ENCODE results near the gene SAMD4B. TPM values are rescaled to one million over a fixed set of nuclear protein-coding genes. Genes with fewer than 3 reads are reported as not detected.

Gene SAMD4B
- total RNA-seq, 1 experiment from 2014 or later: 164 TPM

DNA sequence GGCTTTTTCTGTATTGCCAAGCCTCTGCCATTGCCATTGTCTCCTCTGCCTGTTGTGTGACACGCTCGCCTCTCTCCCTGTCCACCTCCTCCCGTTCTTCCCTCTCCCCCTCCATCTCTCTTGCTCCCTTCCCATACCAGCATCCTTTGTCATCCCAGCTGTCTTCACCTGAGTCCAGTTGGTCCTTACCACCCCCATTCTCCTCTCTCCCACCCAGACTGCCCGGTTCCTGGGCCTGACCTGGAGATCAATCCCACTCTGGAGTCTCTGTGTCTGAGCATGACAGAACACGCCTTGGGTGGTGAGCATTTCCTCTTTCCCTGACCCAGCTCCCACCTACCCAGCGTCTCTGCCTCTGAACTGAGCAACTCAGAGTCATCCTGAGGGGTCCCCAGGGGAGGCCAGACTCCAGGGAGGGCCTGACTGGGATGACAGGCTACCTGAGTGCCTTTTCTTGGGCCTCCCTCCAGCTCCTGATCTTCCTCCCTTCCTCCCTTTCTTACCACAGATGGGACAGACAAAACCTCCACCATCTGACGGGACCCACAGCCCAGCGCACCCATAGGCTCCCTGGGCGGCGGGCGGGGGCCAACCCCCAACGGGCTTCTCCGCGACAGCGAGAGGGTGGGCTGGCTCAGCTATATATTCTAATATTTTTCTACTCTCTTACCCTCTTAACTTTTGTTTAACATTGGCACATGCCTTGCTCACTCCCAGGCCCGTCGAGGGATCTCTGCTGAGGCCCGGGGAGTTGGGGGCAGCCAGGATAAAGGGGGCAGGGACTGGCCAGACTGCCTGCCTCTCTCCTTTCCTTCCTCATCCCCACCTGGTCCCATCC lies 41.0 kb downstream of the SAMD4B start:
- TF ChIP-seq ZBTB21 (CRISPR knock-in tag; IDR thresholded peaks at IDR 0.05; ENCODE audit: borderline replicate concordance): no peak
- TF ChIP-seq, protein P1, sequence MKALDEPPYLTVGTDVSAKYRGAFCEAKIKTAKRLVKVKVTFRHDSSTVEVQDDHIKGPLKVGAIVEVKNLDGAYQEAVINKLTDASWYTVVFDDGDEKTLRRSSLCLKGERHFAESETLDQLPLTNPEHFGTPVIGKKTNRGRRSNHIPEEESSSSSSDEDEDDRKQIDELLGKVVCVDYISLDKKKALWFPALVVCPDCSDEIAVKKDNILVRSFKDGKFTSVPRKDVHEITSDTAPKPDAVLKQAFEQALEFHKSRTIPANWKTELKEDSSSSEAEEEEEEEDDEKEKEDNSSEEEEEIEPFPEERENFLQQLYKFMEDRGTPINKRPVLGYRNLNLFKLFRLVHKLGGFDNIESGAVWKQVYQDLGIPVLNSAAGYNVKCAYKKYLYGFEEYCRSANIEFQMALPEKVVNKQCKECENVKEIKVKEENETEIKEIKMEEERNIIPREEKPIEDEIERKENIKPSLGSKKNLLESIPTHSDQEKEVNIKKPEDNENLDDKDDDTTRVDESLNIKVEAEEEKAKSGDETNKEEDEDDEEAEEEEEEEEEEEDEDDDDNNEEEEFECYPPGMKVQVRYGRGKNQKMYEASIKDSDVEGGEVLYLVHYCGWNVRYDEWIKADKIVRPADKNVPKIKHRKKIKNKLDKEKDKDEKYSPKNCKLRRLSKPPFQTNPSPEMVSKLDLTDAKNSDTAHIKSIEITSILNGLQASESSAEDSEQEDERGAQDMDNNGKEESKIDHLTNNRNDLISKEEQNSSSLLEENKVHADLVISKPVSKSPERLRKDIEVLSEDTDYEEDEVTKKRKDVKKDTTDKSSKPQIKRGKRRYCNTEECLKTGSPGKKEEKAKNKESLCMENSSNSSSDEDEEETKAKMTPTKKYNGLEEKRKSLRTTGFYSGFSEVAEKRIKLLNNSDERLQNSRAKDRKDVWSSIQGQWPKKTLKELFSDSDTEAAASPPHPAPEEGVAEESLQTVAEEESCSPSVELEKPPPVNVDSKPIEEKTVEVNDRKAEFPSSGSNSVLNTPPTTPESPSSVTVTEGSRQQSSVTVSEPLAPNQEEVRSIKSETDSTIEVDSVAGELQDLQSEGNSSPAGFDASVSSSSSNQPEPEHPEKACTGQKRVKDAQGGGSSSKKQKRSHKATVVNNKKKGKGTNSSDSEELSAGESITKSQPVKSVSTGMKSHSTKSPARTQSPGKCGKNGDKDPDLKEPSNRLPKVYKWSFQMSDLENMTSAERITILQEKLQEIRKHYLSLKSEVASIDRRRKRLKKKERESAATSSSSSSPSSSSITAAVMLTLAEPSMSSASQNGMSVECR (CRISPR knock-in tag; IDR thresholded peaks at IDR 0.05; ENCODE audit: borderline replicate concordance): no peak
- ATAC-seq (no peak), DNase-seq (ENCODE audit: low spot score) (no peak)
- H3K36me3 Mint-ChIP-seq: peaks cover 77% of the 10 kb centered on the region
- ChIA-PET CTCF (interaction anchor here (1.7 kb wide), 1 partner anchor 15 kb away, joined by 6 read pairs; no protein-coding TSS in a partner anchor), POLR2A (interaction anchor here (1.2 kb wide), 1 partner anchor 21 kb away, joined by 3 read pairs; no protein-coding TSS in a partner anchor)
- H3K9me3 Mint-ChIP-seq: no peaks in the 10 kb centered on the region
- no peak overlapping the region for H3K4me3 Mint-ChIP-seq
- H3K27ac Mint-ChIP-seq: no peak overlapping the region; the same call in 1 of the 2 replicates
- H3K27me3 Mint-ChIP-seq (ENCODE audit: low read depth): no peaks in the 10 kb centered on the region
- H3K4me1 Mint-ChIP-seq: peaks cover 7% of the 10 kb centered on the region; the same call in 1 of the 2 replicates

DNA sequence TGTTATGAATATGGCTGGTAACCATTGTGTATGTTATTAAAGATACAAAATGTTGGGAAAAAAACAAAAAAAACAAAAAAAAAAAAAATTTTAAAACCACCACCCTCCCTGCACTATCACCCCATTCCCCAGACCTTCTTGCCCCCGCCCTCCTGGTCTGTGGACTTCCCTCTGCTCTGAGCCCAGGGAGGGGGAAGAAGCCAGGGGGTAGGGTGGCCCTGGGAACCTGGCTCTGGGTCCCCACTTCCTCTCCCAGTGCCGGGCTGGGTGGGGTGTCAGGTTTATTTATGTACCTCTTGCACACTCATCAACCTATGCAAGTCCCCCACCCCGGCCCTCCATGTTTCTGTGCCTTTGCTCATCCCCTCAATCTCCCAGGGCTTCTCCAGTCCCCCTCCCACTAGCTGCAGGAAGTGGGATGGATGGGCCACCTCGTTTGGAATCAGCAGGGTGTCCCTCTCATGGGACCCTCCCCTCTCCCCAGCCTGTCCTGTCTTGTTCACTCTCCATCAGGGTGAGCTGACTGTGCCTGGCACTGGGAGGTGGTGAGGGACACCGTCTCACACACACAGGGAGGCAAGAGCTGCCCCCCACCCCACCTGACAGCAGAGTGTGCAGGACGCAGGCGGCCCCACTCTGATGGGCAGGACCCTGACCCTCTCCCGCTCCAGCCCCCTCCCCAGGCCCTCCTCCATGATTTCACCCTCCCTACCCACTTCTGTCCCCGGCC lies 42.8 kb downstream of the SAMD4B start:
- ATAC-seq (peak; percentile 16; the same call in 1 of the 2 replicates), DNase-seq (ENCODE audit: low spot score) (no peak)
- TF ChIP-seq NFE2L1 (CRISPR knock-in tag; IDR thresholded peaks at IDR 0.05): no peak
- TF ChIP-seq TP53 (CRISPR knock-in tag; IDR thresholded peaks at IDR 0.05): no peak
- TF ChIP-seq PRRX2 (CRISPR knock-in tag; IDR thresholded peaks at IDR 0.05): no peak
- no peak for TF ChIP-seq GTF2I (CRISPR knock-in tag; conservative IDR thresholded peaks at IDR 0.05)
- TF ChIP-seq, protein P2, sequence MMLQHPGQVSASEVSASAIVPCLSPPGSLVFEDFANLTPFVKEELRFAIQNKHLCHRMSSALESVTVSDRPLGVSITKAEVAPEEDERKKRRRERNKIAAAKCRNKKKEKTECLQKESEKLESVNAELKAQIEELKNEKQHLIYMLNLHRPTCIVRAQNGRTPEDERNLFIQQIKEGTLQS (CRISPR knock-in tag; conservative IDR thresholded peaks at IDR 0.05): no peak
- TF ChIP-seq, protein P3, sequence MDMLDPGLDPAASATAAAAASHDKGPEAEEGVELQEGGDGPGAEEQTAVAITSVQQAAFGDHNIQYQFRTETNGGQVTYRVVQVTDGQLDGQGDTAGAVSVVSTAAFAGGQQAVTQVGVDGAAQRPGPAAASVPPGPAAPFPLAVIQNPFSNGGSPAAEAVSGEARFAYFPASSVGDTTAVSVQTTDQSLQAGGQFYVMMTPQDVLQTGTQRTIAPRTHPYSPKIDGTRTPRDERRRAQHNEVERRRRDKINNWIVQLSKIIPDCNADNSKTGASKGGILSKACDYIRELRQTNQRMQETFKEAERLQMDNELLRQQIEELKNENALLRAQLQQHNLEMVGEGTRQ (CRISPR knock-in tag; IDR thresholded peaks at IDR 0.05): no peak
- no peak for TF ChIP-seq NR1H2 (CRISPR knock-in tag; IDR thresholded peaks at IDR 0.05)
- TF ChIP-seq, protein P4, sequence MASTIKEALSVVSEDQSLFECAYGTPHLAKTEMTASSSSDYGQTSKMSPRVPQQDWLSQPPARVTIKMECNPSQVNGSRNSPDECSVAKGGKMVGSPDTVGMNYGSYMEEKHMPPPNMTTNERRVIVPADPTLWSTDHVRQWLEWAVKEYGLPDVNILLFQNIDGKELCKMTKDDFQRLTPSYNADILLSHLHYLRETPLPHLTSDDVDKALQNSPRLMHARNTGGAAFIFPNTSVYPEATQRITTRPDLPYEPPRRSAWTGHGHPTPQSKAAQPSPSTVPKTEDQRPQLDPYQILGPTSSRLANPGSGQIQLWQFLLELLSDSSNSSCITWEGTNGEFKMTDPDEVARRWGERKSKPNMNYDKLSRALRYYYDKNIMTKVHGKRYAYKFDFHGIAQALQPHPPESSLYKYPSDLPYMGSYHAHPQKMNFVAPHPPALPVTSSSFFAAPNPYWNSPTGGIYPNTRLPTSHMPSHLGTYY (CRISPR knock-in tag; IDR thresholded peaks at IDR 0.05): no peak
- TF ChIP-seq GABPB1 (CRISPR knock-in tag; IDR thresholded peaks at IDR 0.05): no peak
- TF ChIP-seq ZNF138 (CRISPR knock-in tag; conservative IDR thresholded peaks at IDR 0.05): no peak
- no peak for TF ChIP-seq GRHL2 (CRISPR knock-in tag; IDR thresholded peaks at IDR 0.05; ENCODE audit: insufficient replicate concordance, severe bottlenecking)
- TF ChIP-seq, protein P5, sequence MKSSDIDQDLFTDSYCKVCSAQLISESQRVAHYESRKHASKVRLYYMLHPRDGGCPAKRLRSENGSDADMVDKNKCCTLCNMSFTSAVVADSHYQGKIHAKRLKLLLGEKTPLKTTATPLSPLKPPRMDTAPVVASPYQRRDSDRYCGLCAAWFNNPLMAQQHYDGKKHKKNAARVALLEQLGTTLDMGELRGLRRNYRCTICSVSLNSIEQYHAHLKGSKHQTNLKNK (CRISPR knock-in tag; IDR thresholded peaks at IDR 0.05): no peak
- TF ChIP-seq ZBTB21 (CRISPR knock-in tag; IDR thresholded peaks at IDR 0.05; ENCODE audit: borderline replicate concordance): no peak
- no peak for TF ChIP-seq KAT7 (CRISPR knock-in tag; IDR thresholded peaks at IDR 0.05; ENCODE audit: borderline replicate concordance)
- no peak for TF ChIP-seq RELA (CRISPR knock-in tag; IDR thresholded peaks at IDR 0.05; ENCODE audit: borderline replicate concordance)
- no peak for TF ChIP-seq EMX1 (CRISPR knock-in tag; IDR thresholded peaks at IDR 0.05)
- TF ChIP-seq ELF4 (CRISPR knock-in tag; IDR thresholded peaks at IDR 0.05; ENCODE audit: low read depth): no peak
- peaks cover 8% of the 10 kb centered on the region for H3K4me1 Mint-ChIP-seq
- H3K36me3 Mint-ChIP-seq: peaks cover 72% of the 10 kb centered on the region
- no peaks in the 10 kb centered on the region for H3K9me3 Mint-ChIP-seq
- H3K4me3 Mint-ChIP-seq: no peak overlapping the region
- no peak overlapping the region for H3K27ac Mint-ChIP-seq
- ChIA-PET POLR2A (interaction anchor here (1.2 kb wide), 1 partner anchor 51 kb away, joined by 3 read pairs; the partner anchor contains the start of gene RPS16), CTCF (interaction anchor here (0.7 kb wide), 1 partner anchor 13 kb away, joined by 4 read pairs; no protein-coding TSS in a partner anchor)
- H3K27me3 Mint-ChIP-seq (ENCODE audit: low read depth): no peaks in the 10 kb centered on the region; the same call in 1 of the 2 replicates

Measured in WTC11 (cell line).